ENCODE measurements around the gene CA6. TPM values are rescaled to one million over a fixed set of nuclear protein-coding genes. Genes with fewer than 3 reads are reported as not detected.

CA6 gene
- total and polyA plus RNA-seq, 11 donors: not detected

- Histone ChIP-seq H3K4me1 (no peaks in the 10 kb centered on the region), H3K4me3 (peak overlapping the region in 1 of 12 donors; percentile 21), H3K9me3 (no peaks in the 10 kb centered on the region), H3K27me3 (no peaks in the 10 kb centered on the region), H3K36me3 (no peaks in the 10 kb centered on the region), H3K27ac (peak overlapping the region in 1 of 12 donors; percentile 27)
- WGBS, 4 donors: 75 to 82% (median 81%) methylated on average over 9 of the region's 9 CpGs
- intact Hi-C loops (cut with DNase I): no loop called here
- ATAC-seq (no peak), DNase-seq (no peak)
- no peak for TF ChIP-seq POLR2A (IDR thresholded peaks at IDR 0.05)
- TF ChIP-seq CTCF (IDR thresholded peaks at IDR 0.05): no peak
Measured at GRCh38 chr1:8970870-8971337, 25.2 kb downstream of the CA6 start.

- Histone ChIP-seq H3K27ac (no peak overlapping the region), H3K4me1 (no peaks in the 10 kb centered on the region), H3K4me3 (no peak overlapping the region), H3K9me3 (no peaks in the 10 kb centered on the region), H3K36me3 (no peaks in the 10 kb centered on the region), H3K27me3 (no peaks in the 10 kb centered on the region)
- intact Hi-C loops (cut with DNase I): no loop called here
- ATAC-seq: no peak
- no peak for TF ChIP-seq CTCF (IDR thresholded peaks at IDR 0.05)
- no peak for TF ChIP-seq POLR2A (IDR thresholded peaks at IDR 0.05)
- WGBS, 4 donors: 56 to 67% (median 63%) methylated on average over 7 of the region's 7 CpGs
- DNase-seq: no peak
Measured at GRCh38 chr1:8974551-8974950, 28.9 kb downstream of the CA6 start.

GRCh38 chr1:8976338-8976737 lies 30.7 kb downstream of the CA6 start:
- DNase-seq (no peak), ATAC-seq (no peak)
- Histone ChIP-seq H3K4me1 (no peaks in the 10 kb centered on the region), H3K27me3 (no peaks in the 10 kb centered on the region), H3K9me3 (peaks cover 0 to 7% (median 0%) of the 10 kb centered on the region in 12 donors), H3K27ac (no peak overlapping the region), H3K4me3 (no peak overlapping the region), H3K36me3 (no peaks in the 10 kb centered on the region)
- intact Hi-C loops (cut with DNase I): no loop called here
- 87 to 90% (median 88%) methylated on average over 5 of the region's 5 CpGs for WGBS, 4 donors
- TF ChIP-seq CTCF (IDR thresholded peaks at IDR 0.05): no peak
- TF ChIP-seq POLR2A (IDR thresholded peaks at IDR 0.05): no peak

GRCh38 chr1:8976896-8977450 lies 31.3 kb downstream of the CA6 start:
- no peak overlapping the region for H3K4me3 ChIP-seq
- H3K4me1 ChIP-seq: no peaks in the 10 kb centered on the region
- TF ChIP-seq CTCF (IDR thresholded peaks at IDR 0.05) (no peak), POLR2A (IDR thresholded peaks at IDR 0.05) (no peak)
- DNase-seq (no peak), ATAC-seq (no peak)
- intact Hi-C loops (cut with DNase I): no loop called here
- 86 to 91% (median 88%) methylated on average over 20 of the region's 20 CpGs for WGBS, 4 donors
- no peaks in the 10 kb centered on the region for H3K27me3 ChIP-seq
- no peaks in the 10 kb centered on the region for H3K36me3 ChIP-seq
- no peak overlapping the region for H3K27ac ChIP-seq
- H3K9me3 ChIP-seq: peaks cover 0 to 7% (median 0%) of the 10 kb centered on the region in 12 donors
